GM12891 (cell line): ENCODE results near the gene PCSK6.

Experiments used
- POLR2A ChIP-seq: IDR thresholded peaks from 2 replicates; pipeline ENCODE4 v1.6.1; 2011; ENCODE audit warnings: low read depth, low read length, control low read depth
- TAF1 ChIP-seq: IDR thresholded peaks from 2 replicates; pipeline ENCODE4 v1.6.1; 2011; ENCODE audit warnings: low read depth, low read length, control low read depth

- no peak for TF ChIP-seq TAF1
- no peak for TF ChIP-seq POLR2A
Observed at GRCh38 chr15:101313041-101313761, 176.3 kb downstream of the PCSK6 start.
